Ishikawa (cell line): Measurements from ENCODE around the gene NAPA.

Experiments used
- CEBPB ChIP-seq: IDR thresholded peaks from 2 replicates; pipeline ENCODE4 v1.6.1; 2012
- CREB1 ChIP-seq: IDR thresholded peaks from 2 replicates; pipeline ENCODE4 v1.6.1; 2012; ENCODE audit warnings: low read depth
- EGR1 ChIP-seq: IDR thresholded peaks from 2 replicates; pipeline ENCODE4 v1.6.1; 2012
- EP300 ChIP-seq: IDR thresholded peaks from 2 replicates; pipeline ENCODE4 v1.6.1; 2012; ENCODE audit warnings: borderline replicate concordance
- FOXM1 ChIP-seq: IDR thresholded peaks from 2 replicates; pipeline ENCODE4 v1.6.1; 2012; ENCODE audit warnings: low read depth, borderline replicate concordance
- NFIC ChIP-seq: IDR thresholded peaks from 2 replicates; pipeline ENCODE4 v1.6.1; 2012
- RAD21 ChIP-seq: IDR thresholded peaks from 2 replicates; pipeline ENCODE4 v1.6.1; 2012; ENCODE audit warnings: low read depth
- TAF1 ChIP-seq: IDR thresholded peaks from 2 replicates; pipeline ENCODE4 v1.6.1; 2012; ENCODE audit warnings: low read depth, mild to moderate bottlenecking
- TCF12 ChIP-seq: IDR thresholded peaks from 2 replicates; pipeline ENCODE4 v1.6.1; 2012; ENCODE audit warnings: low read depth
- TEAD4 ChIP-seq: IDR thresholded peaks from 2 replicates; pipeline ENCODE4 v1.6.1; 2012
- USF1 ChIP-seq: IDR thresholded peaks from 2 replicates; pipeline ENCODE4 v1.6.1; 2012
- YY1 ChIP-seq: IDR thresholded peaks from 2 replicates; pipeline ENCODE4 v1.6.1; 2012; ENCODE audit warnings: low read depth
- TF ChIP-seq, protein P1 (sequence below): IDR thresholded peaks from 2 replicates; pipeline ENCODE4 v1.6.1; 2012

DNA sequence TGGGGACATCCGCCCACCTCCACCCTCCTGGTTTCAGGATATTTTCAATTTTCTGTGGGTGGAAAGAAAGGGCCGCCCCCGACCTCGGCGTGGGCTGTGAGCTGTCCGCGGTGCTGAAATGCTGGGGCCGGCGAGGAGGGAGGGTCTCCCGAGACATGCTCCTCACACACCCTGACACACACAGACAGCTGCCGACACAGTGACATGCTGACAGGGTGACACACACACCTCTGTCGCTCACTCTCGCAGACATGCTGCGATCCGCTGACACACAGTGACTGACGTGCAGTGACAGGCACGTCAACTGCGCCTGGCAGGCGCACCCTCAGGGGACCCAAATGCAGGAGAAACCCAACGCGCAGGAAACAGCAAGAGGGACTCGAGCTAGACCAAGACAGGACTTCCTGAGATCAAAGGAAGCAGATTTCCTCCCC is 70.5 kb downstream of the NAPA start:
- no peak for TF ChIP-seq EP300
- no peak for TF ChIP-seq CEBPB
- TF ChIP-seq YY1 = no peak
- TF ChIP-seq TAF1 = no peak
- TF ChIP-seq EGR1 = peak; percentile 92
- TF ChIP-seq USF1 = no peak
- TF ChIP-seq, protein P1, sequence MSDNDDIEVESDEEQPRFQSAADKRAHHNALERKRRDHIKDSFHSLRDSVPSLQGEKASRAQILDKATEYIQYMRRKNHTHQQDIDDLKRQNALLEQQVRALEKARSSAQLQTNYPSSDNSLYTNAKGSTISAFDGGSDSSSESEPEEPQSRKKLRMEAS = no peak
- TF ChIP-seq CREB1 = no peak
- no peak for TF ChIP-seq NFIC
- TF ChIP-seq FOXM1 = no peak
- 0 out of 2 replicates have a peak, but pooled peaks have one; percentile 7 for TF ChIP-seq TEAD4
- TF ChIP-seq RAD21 = no peak
- TF ChIP-seq TCF12 = no peak
